GM10266 (cell line): Measurements from ENCODE around the gene SELENOM.

ENCODE experiments used
- DNase-seq: peaks from one replicate; pipeline ENCODE4 v3.0.0; 2012; ENCODE audit errors: extremely low spot score
- CTCF ChIP-seq: IDR thresholded peaks from 2 replicates; pipeline ENCODE4 v1.5.1; 2012; ENCODE audit warnings: mild to moderate bottlenecking, low read depth; ENCODE audit not compliant: control insufficient read depth, insufficient read depth; ENCODE audit errors: missing control alignments

Gene SELENOM

GRCh38 chr22:31106001-31106571, 1.3 kb downstream of the SELENOM start:
- no peak for DNase-seq
- TF ChIP-seq CTCF: no peak

GRCh38 chr22:31105282-31105929, 2.0 kb downstream of the SELENOM start:
- no peak for DNase-seq
- no peak for TF ChIP-seq CTCF

- TF ChIP-seq CTCF: no peak
- no peak for DNase-seq
Measured at GRCh38 chr22:31104869-31105268, 2.5 kb downstream of the SELENOM start.

GRCh38 chr22:31103899-31104694, 3.3 kb downstream of the SELENOM start:
- no peak for TF ChIP-seq CTCF
- DNase-seq: no peak

GRCh38 chr22:31103111-31103510, 4.3 kb downstream of the SELENOM start:
- DNase-seq: no peak
- TF ChIP-seq CTCF: no peak

- no peak for DNase-seq
- TF ChIP-seq CTCF: no peak
Measured at GRCh38 chr22:31102441-31103081, 4.8 kb downstream of the SELENOM start.
